Naive B cell (primary cell): Measurements from ENCODE around the gene DCAF4. TPM values are rescaled to one million over a fixed set of nuclear protein-coding genes. Genes with fewer than 3 reads are reported as not detected.

Experiments
- ATAC-seq, 2 donors: fragments of 150-1000 bp; cut with Tn5 transposase; 2 replicates each; pipeline ENCODE4 v1.10.0; 2021; ENCODE audit warnings: low read depth in 2 of 2, mild to moderate bottlenecking in 2 of 2, moderate library complexity in 2 of 2
- DNase-seq: peaks from one replicate; pipeline ENCODE4 v3.0.0; 2022
- H3K27ac Mint-ChIP-seq, 6 donors: one replicate each; pipeline ENCODE4 v1.8.0; 2020 to 2022; ENCODE audit warnings: mild to moderate bottlenecking in 6 of 6, mixed read lengths in 6 of 6, moderate library complexity in 5 of 6, inconsistent platforms in 2 of 6
- H3K27me3 Mint-ChIP-seq, 3 donors: one replicate each; pipeline ENCODE4 v1.8.0; 2021 to 2022; ENCODE audit warnings: mixed read lengths in 3 of 3, mild to moderate bottlenecking in 1 of 3
- H3K36me3 Mint-ChIP-seq, 2 donors: one replicate each; pipeline ENCODE4 v1.8.0; 2020 to 2022; ENCODE audit warnings: mixed read lengths in 2 of 2, inconsistent platforms in 1 of 2, mild to moderate bottlenecking in 1 of 2
- H3K4me1 Mint-ChIP-seq, 3 donors: one replicate each; pipeline ENCODE4 v1.8.0; 2020 to 2022; ENCODE audit warnings: mixed read lengths in 3 of 3, inconsistent platforms in 1 of 3, mild to moderate bottlenecking in 1 of 3, moderate library complexity in 1 of 3
- H3K4me3 Mint-ChIP-seq, 8 donors: one replicate each; pipeline ENCODE4 v1.8.0; 2020 to 2022; ENCODE audit warnings: mild to moderate bottlenecking in 8 of 8, mixed read lengths in 8 of 8, moderate library complexity in 8 of 8, inconsistent platforms in 2 of 8
- H3K9me3 Mint-ChIP-seq, 7 donors: one replicate each; pipeline ENCODE4 v1.8.0; 2020 to 2022; ENCODE audit warnings: mixed read lengths in 7 of 7, mild to moderate bottlenecking in 5 of 7, inconsistent platforms in 2 of 7, moderate library complexity in 1 of 7
- polyA plus RNA-seq, 6 donors: library from polyadenylated mRNA; unstranded; fragments of 300-500 nt; fragmentation: Illumina TruSeq; gene quantifications; one replicate each; pipeline ENCODE4 v1.2.3, GENCODE V29; 2021; ENCODE audit warnings: low read depth in 6 of 6

Gene DCAF4
- polyA plus RNA-seq, 6 donors from 2014 or later, result 11.9 to 19.0 (median 13.3) TPM

DNA sequence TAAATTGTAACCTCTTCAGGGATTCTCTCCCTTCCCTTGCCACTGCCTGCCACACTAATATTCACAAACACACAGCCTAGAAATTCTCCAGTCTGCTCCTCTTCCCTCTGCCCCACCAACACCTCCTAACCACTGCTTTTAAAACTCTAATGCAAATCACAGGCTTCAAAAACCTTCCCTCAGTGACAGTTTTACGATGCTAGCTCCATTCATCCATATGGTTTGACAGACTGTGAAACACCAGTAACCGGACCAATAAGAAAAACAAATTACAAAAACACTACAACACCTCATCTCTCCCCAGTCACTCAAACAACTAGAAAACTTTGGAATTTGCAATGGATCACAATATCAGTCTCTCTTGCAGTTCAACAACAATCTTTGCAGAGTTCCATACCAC, 38.1 kb upstream of the DCAF4 start:
- Mint-ChIP-seq H3K4me3 (no peak overlapping the region), H3K27ac (peak overlapping the region in 1 of 6 donors; percentile 23), H3K27me3 (no peaks in the 10 kb centered on the region), H3K36me3 (peaks cover 7 to 26% of the 10 kb centered on the region in 2 donors), H3K9me3 (peaks cover 0 to 4% (median 2%) of the 10 kb centered on the region in 7 donors), H3K4me1 (peaks cover 33 to 57% (median 39%) of the 10 kb centered on the region in 3 donors)
- DNase-seq, result no peak
- ATAC-seq, result no peak

DNA sequence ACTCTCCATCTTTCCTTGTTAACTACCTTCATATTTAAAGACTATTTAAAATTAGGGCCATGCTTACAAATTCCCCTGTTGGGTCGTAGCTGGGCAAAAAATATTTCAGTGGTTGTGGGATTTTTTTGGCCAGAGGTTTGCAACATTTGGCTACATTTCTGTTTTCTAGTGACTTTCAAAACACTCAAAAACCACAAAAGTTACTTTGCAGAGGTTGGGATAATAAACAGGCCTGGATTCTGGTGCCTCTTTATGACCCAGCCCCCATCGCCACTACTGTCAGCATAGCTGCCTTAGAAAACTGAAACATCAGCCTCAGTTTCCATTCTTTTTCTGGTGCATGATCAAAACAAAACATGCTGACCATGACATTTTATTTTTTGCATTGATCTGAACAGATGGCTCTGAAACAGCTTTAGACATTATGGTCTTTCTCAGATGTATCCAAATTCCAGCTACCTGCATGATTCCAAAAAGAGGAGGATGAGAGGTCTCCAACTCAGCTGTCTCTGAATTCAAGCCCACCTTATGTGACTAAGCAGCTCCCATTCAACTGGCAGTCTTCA, 37.5 kb upstream of the DCAF4 start:
- no peak for ATAC-seq
- Mint-ChIP-seq H3K4me3 (no peak overlapping the region), H3K27me3 (no peaks in the 10 kb centered on the region), H3K27ac (no peak overlapping the region), H3K4me1 (peaks cover 30 to 51% (median 39%) of the 10 kb centered on the region in 3 donors), H3K9me3 (peaks cover 0 to 4% (median 2%) of the 10 kb centered on the region in 7 donors), H3K36me3 (peaks cover 7 to 26% of the 10 kb centered on the region in 2 donors)
- no peak for DNase-seq

DNA sequence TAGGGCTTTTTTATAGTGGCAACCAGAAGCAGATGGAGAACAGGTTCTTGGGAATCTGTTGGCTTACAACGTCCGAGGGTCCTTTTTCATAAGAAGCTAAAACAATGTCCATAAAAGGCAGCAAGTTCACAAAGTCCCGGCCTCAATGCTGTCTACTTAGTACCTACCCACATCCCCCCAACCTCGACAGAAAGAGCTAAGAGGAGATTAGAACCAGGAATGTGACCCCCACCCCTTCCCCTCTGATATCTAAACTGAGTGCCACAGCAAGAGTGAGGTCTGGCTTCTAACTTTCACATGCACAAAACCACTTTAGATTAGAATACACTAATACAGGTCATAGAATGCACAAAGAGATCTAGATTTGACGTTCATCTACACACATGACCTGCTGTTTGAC, 36.9 kb upstream of the DCAF4 start:
- no peak for ATAC-seq
- H3K4me3 Mint-ChIP-seq, result peak overlapping the region in 1 of 8 donors; percentile 26

GRCh38 chr14:72891666-72892102, 34.6 kb upstream of the DCAF4 start:
- H3K4me1 Mint-ChIP-seq, result peaks cover 35 to 51% (median 46%) of the 10 kb centered on the region in 3 donors
- H3K9me3 Mint-ChIP-seq, result peaks cover 0 to 3% (median 0%) of the 10 kb centered on the region in 7 donors
- DNase-seq (no peak), ATAC-seq (no peak)
- peaks cover 0 to 5% (median 4%) of the 10 kb centered on the region in 3 donors for H3K27me3 Mint-ChIP-seq
- peak overlapping the region; percentile 92 to 100 (median 98) for H3K4me3 Mint-ChIP-seq
- peak overlapping the region in 2 of 6 donors; percentile 43 to 89 for H3K27ac Mint-ChIP-seq
- H3K36me3 Mint-ChIP-seq, result peaks cover 7 to 14% of the 10 kb centered on the region in 2 donors

More for the DNA sequence above, 36.9 kb upstream of the DCAF4 start:
- no peak overlapping the region for H3K27ac Mint-ChIP-seq
- peaks cover 29 to 46% (median 39%) of the 10 kb centered on the region in 3 donors for H3K4me1 Mint-ChIP-seq
- H3K27me3 Mint-ChIP-seq, result no peaks in the 10 kb centered on the region
- DNase-seq, result no peak
- H3K36me3 Mint-ChIP-seq, result peaks cover 7 to 26% of the 10 kb centered on the region in 2 donors
- peaks cover 0 to 4% (median 2%) of the 10 kb centered on the region in 7 donors for H3K9me3 Mint-ChIP-seq

DNA sequence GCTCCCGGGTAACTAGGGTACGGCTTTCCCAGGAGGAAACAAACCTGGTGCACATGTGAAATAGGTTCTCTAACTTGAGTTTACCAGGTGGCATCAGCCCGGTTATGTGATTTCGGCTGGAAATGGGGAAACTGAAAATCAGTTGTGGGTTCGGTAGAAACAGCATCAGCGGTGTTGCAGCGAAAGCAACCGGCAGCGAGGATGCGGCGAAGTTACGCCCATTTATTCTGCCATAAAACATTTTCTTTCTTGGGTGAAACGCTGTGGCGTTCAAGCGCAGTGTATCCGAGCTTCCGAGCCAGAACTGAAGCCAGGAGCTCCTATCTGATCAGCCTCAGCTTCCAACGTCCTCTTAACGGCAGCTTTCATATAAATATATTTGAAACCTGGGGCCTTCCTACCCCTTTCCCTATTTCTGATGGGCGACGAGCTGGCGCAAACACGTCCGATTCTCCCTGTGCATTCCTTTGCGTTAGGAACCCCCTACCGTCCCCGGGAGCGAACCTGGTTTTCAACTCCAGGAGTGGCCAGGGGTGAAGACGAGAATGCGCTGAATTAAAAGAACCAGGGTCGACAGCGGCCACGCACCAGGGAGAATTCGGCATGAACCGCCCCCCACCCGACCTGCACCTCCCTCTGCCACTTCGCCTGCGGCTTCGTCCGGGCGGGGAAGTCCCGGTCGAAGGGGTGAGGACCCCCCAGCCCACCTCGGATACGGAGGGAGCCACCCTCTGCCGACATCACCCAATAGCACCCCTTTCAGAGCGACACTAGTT, 34.0 kb upstream of the DCAF4 start:
- Mint-ChIP-seq H3K4me3 (peak overlapping the region; percentile 92 to 100 (median 98)), H3K27ac (peak overlapping the region; percentile 39 to 95 (median 88)), H3K9me3 (peaks cover 0 to 2% (median 0%) of the 10 kb centered on the region in 7 donors), H3K36me3 (peaks cover 4 to 8% of the 10 kb centered on the region in 2 donors), H3K4me1 (peaks cover 35 to 47% (median 42%) of the 10 kb centered on the region in 3 donors), H3K27me3 (peaks cover 0 to 11% (median 4%) of the 10 kb centered on the region in 3 donors)
- DNase-seq (peak; percentile 33), ATAC-seq (peak in 1 of 2 donors; percentile 9)

DNA sequence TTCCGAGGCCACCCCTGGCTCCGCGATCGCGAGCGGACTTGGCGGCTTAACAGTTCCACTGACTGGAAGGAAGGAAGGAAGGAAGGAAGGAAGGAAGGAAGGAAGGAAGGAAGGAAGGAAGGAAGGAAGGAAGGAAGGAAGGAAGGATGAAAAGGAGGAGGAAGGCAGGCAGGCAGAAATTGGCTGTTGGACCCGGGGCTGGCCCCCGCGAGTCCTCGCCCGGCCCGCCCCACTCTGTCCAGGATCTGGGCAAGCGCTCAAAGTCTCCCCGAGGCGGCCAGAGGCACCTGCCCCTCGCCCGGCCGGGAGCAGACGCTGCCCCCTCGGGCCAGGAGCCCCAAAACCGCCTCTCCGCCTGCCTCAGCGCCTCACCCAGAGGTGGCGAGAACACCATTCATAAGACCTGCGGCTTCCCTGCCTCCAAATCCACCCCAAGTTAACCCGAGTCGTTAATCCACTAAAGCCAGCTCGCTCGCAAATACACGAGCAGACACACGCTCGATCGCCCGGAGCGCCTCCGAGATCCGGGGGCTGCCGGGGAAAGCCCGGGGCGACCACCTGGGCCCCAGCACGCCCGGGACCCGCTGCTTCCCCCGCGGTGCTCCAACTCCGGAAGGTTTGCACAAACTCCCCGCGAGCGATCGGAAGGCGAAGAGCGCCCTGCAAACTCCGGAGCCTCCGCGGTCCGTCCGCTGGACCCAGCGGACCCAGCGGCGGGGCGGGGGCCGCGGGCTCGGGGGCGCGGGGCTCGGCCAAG, 33.2 kb upstream of the DCAF4 start:
- H3K27ac Mint-ChIP-seq, result peak overlapping the region in 4 of 6 donors; percentile 43 to 94 (median 89)
- peak; percentile 27 for DNase-seq
- H3K9me3 Mint-ChIP-seq, result peaks cover 0 to under 1% (median 0%) of the 10 kb centered on the region in 7 donors
- peaks cover 0 to 5% of the 10 kb centered on the region in 2 donors for H3K36me3 Mint-ChIP-seq
- H3K27me3 Mint-ChIP-seq, result peaks cover 0 to 13% (median 4%) of the 10 kb centered on the region in 3 donors
- H3K4me3 Mint-ChIP-seq, result peak overlapping the region; percentile 92 to 100 (median 98)
- peaks cover 34 to 42% (median 41%) of the 10 kb centered on the region in 3 donors for H3K4me1 Mint-ChIP-seq
- ATAC-seq, result peak in 1 of 2 donors; percentile 11

- Mint-ChIP-seq H3K36me3 (no peaks in the 10 kb centered on the region), H3K4me3 (peak within 1 kb of the TSS; percentile 92 to 100 (median 98)), H3K9me3 (no peaks in the 10 kb centered on the region), H3K4me1 (peaks cover 31 to 40% (median 36%) of the 10 kb centered on the region in 3 donors), H3K27me3 (peaks cover 0 to 13% (median 4%) of the 10 kb centered on the region in 3 donors), H3K27ac (peak within 1 kb of the TSS; percentile 1 to 95 (median 84))
- DNase-seq (peak; percentile 94), ATAC-seq (peak; percentile 95 to 96)
Measured at GRCh38 chr14:72893636-72894322, 32.5 kb upstream of the DCAF4 start, which contains the start of gene DPF3. Gene DPF3, minus strand, starts transcription at chr14:72894101. Its CDS starts 13 bp downstream, at chr14:72894088.

GRCh38 chr14:72894323-72894622, 32.0 kb upstream of the DCAF4 start:
- H3K4me1 Mint-ChIP-seq, result peaks cover 31 to 40% (median 36%) of the 10 kb centered on the region in 3 donors
- peak overlapping the region in 4 of 6 donors; percentile 4 to 95 (median 73) for H3K27ac Mint-ChIP-seq
- H3K36me3 Mint-ChIP-seq, result no peaks in the 10 kb centered on the region
- H3K9me3 Mint-ChIP-seq, result no peaks in the 10 kb centered on the region
- ATAC-seq (no peak), DNase-seq (no peak)
- peak overlapping the region; percentile 92 to 100 (median 98) for H3K4me3 Mint-ChIP-seq
- peaks cover 0 to 13% (median 4%) of the 10 kb centered on the region in 3 donors for H3K27me3 Mint-ChIP-seq

DNA sequence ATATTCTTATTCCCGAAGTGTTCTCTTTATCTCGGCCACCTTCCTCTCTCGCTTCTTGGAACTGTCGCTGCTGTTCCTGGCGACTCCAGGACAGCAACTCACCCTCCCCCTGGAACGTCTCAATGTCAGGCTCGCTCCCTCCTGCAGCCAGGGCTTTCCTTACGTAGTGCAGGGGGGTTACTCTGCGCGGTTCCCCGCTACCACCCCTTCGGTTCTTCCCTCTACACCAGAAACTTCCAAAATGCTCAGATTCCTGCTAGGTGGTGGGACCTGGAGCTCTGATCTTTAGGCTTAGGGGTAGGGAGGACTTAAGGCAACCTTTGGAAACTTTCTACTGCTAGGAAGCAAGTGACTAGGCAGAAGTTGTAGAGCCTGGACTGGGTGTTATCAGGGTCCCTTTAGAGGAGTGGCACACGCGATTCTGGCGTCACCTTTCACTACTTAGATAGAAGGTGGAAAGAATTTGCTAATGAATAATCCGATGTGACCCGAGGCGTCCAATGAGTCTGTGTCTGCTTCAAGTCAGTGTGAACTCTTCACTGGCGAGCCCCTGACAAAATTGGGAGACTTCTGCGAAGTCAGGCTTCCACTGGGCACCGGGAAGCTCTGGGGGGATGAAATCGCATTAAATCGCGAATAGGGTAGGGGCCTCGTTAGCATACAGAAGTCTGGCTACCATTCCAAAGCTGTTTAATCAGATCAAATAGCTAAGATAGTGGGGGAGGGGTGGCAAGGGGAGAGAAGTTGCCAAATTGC, 31.5 kb upstream of the DCAF4 start:
- H3K9me3 Mint-ChIP-seq, result no peaks in the 10 kb centered on the region
- ATAC-seq (no peak), DNase-seq (peak; percentile 27)

DNA sequence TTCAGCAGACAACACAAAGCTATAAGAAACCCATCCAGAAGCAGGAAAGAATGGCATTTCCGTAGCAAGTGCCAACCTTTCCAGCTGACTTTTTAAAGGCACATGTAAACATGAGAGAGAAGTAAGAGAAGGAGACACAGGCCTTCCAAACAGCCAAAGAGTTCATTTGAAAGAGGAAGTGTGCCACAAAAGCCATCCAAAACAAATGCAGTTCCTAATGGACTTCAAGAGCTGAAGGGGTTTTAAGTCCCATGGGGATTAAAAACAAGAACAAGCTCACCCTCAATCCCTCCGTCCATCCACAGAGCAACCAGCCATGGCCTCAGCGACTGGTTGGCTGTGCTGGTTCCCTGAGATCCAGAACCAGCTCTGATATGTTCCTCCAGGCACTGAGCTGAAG, 27.8 kb upstream of the DCAF4 start:
- no peak for ATAC-seq
- Mint-ChIP-seq H3K4me3 (no peak overlapping the region), H3K27me3 (peaks cover 0 to 18% (median 4%) of the 10 kb centered on the region in 3 donors), H3K36me3 (no peaks in the 10 kb centered on the region), H3K4me1 (peaks cover 13 to 21% (median 14%) of the 10 kb centered on the region in 3 donors), H3K9me3 (no peaks in the 10 kb centered on the region), H3K27ac (no peak overlapping the region)
- DNase-seq, result no peak

More for the DNA sequence above, 31.5 kb upstream of the DCAF4 start:
- peak overlapping the region in 2 of 6 donors; percentile 56 to 71 for H3K27ac Mint-ChIP-seq
- no peaks in the 10 kb centered on the region for H3K36me3 Mint-ChIP-seq
- H3K4me3 Mint-ChIP-seq, result peak overlapping the region; percentile 92 to 100 (median 98)
- H3K4me1 Mint-ChIP-seq, result peaks cover 31 to 40% (median 36%) of the 10 kb centered on the region in 3 donors
- H3K27me3 Mint-ChIP-seq, result peaks cover 0 to 13% (median 4%) of the 10 kb centered on the region in 3 donors

DNA sequence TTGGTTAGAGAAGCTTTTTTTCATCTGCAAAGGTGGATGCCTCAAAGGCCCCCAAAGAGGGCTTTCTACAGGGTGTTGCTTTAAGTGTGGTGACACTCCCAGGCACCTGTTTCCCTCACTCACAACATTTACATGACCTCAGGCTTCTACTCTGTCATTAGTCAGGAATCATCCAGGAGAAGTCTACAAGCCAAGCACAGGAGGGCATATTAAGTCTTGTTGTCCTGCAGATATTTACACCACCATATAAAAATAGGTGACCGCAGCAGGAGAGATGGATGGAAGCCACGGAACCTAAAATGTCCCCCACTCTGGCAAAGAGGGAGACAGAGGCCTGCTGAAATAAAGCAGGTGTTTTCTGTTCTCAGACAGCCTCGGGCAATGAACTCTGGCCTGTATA, 24.9 kb upstream of the DCAF4 start:
- ATAC-seq, result no peak
- no peak overlapping the region for H3K27ac Mint-ChIP-seq
- H3K4me3 Mint-ChIP-seq, result no peak overlapping the region
- H3K9me3 Mint-ChIP-seq, result no peaks in the 10 kb centered on the region
- H3K4me1 Mint-ChIP-seq, result peaks cover 9 to 17% (median 9%) of the 10 kb centered on the region in 3 donors
- DNase-seq, result no peak
- H3K27me3 Mint-ChIP-seq, result peaks cover 0 to 13% (median 0%) of the 10 kb centered on the region in 3 donors
- H3K36me3 Mint-ChIP-seq, result no peaks in the 10 kb centered on the region
